NCI-H510A treated with DMSO at 0.1 percent for 48 hours (cell line): ENCODE measurements around the gene IQGAP3.
"Not testable (repeated sequence)": the region's sequence is repeated elsewhere in the genome, so short reads cannot be mapped to it uniquely, and the experiment has no call there.

Experiments
- DNase-seq: peaks from one replicate; lab custom pipeline; 2025; lab: John Stamatoyannopoulos, UW

The IQGAP3 gene

GRCh38 chr1:156571919-156572662 lies at the start of gene IQGAP3:
TSS of gene IQGAP3 (minus strand) at chr1:156572565. CDS start at chr1:156572529, 36 bp downstream.
- peak; percentile 82 for DNase-seq

GRCh38 chr1:156619582-156619955 lies 47.2 kb upstream of the IQGAP3 start:
- DNase-seq, result no peak

GRCh38 chr1:156618853-156619581 lies 46.7 kb upstream of the IQGAP3 start, which contains the start of gene HAPLN2:
TSS of gene HAPLN2 (plus strand) at chr1:156619415. CDS start at chr1:156623491, 4,076 bp downstream.
- peak; percentile 78 for DNase-seq

GRCh38 chr1:156616463-156616862 lies 44.1 kb upstream of the IQGAP3 start:
- peak; percentile 71 for DNase-seq

GRCh38 chr1:156615946-156616345 lies 43.6 kb upstream of the IQGAP3 start:
- DNase-seq, result no peak

GRCh38 chr1:156612666-156613065 lies 40.3 kb upstream of the IQGAP3 start:
- DNase-seq, result no peak

- DNase-seq, result not testable (repeated sequence)
Observed at GRCh38 chr1:156610072-156610471, 37.7 kb upstream of the IQGAP3 start.

- DNase-seq, result peak; percentile 88
Observed at GRCh38 chr1:156608981-156609380, 36.6 kb upstream of the IQGAP3 start.

GRCh38 chr1:156608036-156608674 lies 35.8 kb upstream of the IQGAP3 start:
- peak; percentile 92 for DNase-seq

- DNase-seq, result not testable (repeated sequence)
Observed at GRCh38 chr1:156607344-156607743, 35.0 kb upstream of the IQGAP3 start.

- peak; percentile 32 for DNase-seq
Observed at GRCh38 chr1:156602557-156602993, 30.2 kb upstream of the IQGAP3 start.

- DNase-seq, result no peak
Observed at GRCh38 chr1:156601892-156602291, 29.5 kb upstream of the IQGAP3 start.

- peak; percentile 91 for DNase-seq
Observed at GRCh38 chr1:156601122-156601830, 28.9 kb upstream of the IQGAP3 start, which contains the start of gene GPATCH4. TSS of gene GPATCH4 (minus strand) at chr1:156601479.

GRCh38 chr1:156600733-156601121 lies 28.4 kb upstream of the IQGAP3 start:
- DNase-seq, result peak; percentile 81

- DNase-seq, result no peak
Observed at GRCh38 chr1:156599811-156600210, 27.4 kb upstream of the IQGAP3 start.

GRCh38 chr1:156598731-156599432 lies 26.5 kb upstream of the IQGAP3 start:
- DNase-seq, result no peak

GRCh38 chr1:156598125-156598524 lies 25.8 kb upstream of the IQGAP3 start:
- DNase-seq, result no peak

- DNase-seq, result no peak
Observed at GRCh38 chr1:156596426-156596825, 24.1 kb upstream of the IQGAP3 start.

- DNase-seq, result no peak
Observed at GRCh38 chr1:156595016-156595415, 22.7 kb upstream of the IQGAP3 start.

GRCh38 chr1:156594190-156594589 lies 21.8 kb upstream of the IQGAP3 start:
- DNase-seq, result no peak

GRCh38 chr1:156593661-156593989 lies 21.3 kb upstream of the IQGAP3 start:
- DNase-seq, result no peak
